Measurements from ENCODE around the gene UGT1A6.
"Not testable (repeated sequence)": the region's sequence is repeated elsewhere in the genome, so short reads cannot be mapped to it uniquely, and the experiment has no call there.

UGT1A6 gene

DNA sequence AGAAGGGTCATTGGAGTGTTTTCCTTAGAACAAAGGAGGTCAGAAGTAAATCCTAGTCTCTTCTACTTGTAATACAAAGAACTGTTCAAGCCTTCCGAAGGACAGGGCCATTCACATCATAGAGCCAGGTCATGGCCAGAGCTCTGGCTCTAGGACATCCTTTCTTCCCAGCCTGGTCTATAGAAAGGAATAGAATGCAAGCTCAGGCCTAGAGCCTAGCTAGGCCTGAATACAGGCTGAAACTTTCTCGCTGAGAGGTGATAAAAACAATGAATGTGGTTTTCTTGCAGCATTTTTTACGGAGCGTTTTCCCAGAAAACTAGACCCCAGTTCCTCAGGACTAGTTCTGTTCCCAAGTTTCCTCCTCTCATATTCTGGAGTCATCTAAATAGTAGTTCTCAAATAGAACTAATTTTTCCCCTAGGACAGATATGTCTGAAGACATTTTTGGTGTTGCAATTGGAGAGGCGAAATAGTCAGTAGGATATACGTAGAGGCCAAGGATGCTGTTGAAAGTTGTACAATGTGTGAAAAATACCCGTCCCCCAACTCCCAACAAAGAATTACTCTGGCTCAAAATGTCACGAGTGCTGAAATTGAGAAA is 6.8 kb downstream of the UGT1A6 start:
- peaks cover 11% of the 10 kb centered on the region for H3K9me3 Mint-ChIP-seq
- H3K27ac Mint-ChIP-seq = peak overlapping the region in 1 of 3 experiments; percentile 27
- no peaks in the 10 kb centered on the region for H3K36me3 Mint-ChIP-seq (ENCODE audit: low read depth)
- no peaks in the 10 kb centered on the region for H3K4me1 Mint-ChIP-seq
- H3K27me3 Mint-ChIP-seq (ENCODE audit: low read depth) = no peaks in the 10 kb centered on the region
- no peak overlapping the region for H3K4me3 Mint-ChIP-seq
- TF ChIP-seq, protein P1, sequence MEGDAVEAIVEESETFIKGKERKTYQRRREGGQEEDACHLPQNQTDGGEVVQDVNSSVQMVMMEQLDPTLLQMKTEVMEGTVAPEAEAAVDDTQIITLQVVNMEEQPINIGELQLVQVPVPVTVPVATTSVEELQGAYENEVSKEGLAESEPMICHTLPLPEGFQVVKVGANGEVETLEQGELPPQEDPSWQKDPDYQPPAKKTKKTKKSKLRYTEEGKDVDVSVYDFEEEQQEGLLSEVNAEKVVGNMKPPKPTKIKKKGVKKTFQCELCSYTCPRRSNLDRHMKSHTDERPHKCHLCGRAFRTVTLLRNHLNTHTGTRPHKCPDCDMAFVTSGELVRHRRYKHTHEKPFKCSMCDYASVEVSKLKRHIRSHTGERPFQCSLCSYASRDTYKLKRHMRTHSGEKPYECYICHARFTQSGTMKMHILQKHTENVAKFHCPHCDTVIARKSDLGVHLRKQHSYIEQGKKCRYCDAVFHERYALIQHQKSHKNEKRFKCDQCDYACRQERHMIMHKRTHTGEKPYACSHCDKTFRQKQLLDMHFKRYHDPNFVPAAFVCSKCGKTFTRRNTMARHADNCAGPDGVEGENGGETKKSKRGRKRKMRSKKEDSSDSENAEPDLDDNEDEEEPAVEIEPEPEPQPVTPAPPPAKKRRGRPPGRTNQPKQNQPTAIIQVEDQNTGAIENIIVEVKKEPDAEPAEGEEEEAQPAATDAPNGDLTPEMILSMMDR (IDR thresholded peaks at IDR 0.05; ENCODE audit: unreplicated experiment in 3 of 3) = no peak

DNA sequence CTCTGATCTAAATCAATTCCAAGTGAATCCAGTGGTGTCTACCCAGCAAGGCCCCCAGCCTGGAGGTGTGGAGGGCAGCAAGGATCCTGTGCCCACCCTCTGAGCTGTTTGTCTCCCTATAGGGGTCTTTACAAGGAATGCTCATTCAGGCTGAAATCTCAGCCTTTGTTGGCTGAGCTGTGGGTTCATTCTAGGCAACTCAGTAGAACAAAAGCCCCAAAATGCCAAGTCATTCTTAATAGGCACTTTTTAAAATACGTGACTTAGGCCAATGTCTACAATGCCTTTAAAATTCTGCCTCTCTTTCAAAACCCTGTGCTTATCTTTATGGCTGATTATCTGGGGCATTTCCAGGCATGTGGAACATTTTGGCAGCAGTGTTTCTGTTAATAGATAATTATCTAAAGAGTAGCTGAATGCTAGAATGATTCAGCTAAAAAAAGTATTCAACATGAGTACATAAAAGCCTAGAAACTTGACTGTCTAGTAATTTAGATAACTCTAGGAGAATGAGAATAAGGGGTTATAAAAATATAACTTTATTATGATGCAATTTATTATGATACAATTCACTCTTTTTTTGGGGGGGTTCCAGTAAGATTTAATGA is 7.4 kb downstream of the UGT1A6 start:
- no peaks in the 10 kb centered on the region for H3K4me1 Mint-ChIP-seq
- H3K4me3 Mint-ChIP-seq = no peak overlapping the region
- H3K9me3 Mint-ChIP-seq = peaks cover 11% of the 10 kb centered on the region
- TF ChIP-seq, protein P1 (IDR thresholded peaks at IDR 0.05; ENCODE audit: unreplicated experiment in 3 of 3) = no peak
- peak overlapping the region in 1 of 3 experiments; percentile 27 for H3K27ac Mint-ChIP-seq
- H3K27me3 Mint-ChIP-seq (ENCODE audit: low read depth) = no peaks in the 10 kb centered on the region
- H3K36me3 Mint-ChIP-seq (ENCODE audit: low read depth) = no peaks in the 10 kb centered on the region

DNA sequence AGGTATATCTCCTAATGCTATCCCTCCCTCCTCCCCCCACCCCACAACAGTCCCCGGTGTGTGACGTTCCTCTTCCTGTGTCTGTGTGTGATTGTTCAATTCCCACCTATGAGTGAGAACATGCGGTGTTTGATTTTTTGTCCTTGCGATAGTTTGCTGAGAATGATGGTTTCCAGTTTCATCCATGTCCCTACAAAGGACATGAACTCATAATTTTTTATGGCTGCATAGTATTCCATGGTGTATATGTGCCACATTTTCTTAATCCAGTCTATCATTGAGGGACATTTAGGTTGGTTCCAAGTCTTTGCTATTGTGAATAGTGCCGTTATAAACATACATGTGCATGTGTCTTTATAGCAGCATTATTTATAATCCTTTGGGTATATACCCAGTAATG is 8.2 kb downstream of the UGT1A6 start:
- H3K27ac Mint-ChIP-seq; H3K36me3 Mint-ChIP-seq (ENCODE audit: low read depth); H3K27me3 Mint-ChIP-seq (ENCODE audit: low read depth); H3K4me1 Mint-ChIP-seq; H3K4me3 Mint-ChIP-seq: not testable (repeated sequence)
- H3K9me3 Mint-ChIP-seq = peaks cover 11% of the 10 kb centered on the region

DNA sequence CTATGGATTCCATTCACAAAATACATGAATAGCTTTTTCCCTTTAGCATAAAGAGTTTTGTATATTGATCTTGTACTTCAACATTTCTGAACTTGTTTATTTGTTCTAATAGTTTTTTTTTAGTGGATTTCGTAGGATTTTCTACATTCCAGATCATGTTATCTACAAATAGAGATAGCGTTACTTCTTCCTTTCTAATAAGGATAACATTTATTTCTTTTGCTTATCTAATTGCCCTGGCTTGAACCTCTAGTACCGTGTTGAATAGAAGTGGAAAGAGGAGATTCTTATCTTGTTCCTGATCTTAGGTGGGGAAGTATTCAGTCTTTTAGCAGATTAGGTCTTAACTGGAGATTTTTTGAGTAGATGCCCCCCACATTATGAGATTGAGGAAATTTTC is 9.5 kb downstream of the UGT1A6 start:
- Mint-ChIP-seq H3K27me3 (ENCODE audit: low read depth) (no peaks in the 10 kb centered on the region), H3K36me3 (ENCODE audit: low read depth) (no peaks in the 10 kb centered on the region), H3K27ac (no peak overlapping the region), H3K4me3 (no peak overlapping the region), H3K4me1 (no peaks in the 10 kb centered on the region), H3K9me3 (peaks cover 11% of the 10 kb centered on the region)
- TF ChIP-seq, protein P1 (IDR thresholded peaks at IDR 0.05; ENCODE audit: unreplicated experiment in 3 of 3) = no peak

DNA sequence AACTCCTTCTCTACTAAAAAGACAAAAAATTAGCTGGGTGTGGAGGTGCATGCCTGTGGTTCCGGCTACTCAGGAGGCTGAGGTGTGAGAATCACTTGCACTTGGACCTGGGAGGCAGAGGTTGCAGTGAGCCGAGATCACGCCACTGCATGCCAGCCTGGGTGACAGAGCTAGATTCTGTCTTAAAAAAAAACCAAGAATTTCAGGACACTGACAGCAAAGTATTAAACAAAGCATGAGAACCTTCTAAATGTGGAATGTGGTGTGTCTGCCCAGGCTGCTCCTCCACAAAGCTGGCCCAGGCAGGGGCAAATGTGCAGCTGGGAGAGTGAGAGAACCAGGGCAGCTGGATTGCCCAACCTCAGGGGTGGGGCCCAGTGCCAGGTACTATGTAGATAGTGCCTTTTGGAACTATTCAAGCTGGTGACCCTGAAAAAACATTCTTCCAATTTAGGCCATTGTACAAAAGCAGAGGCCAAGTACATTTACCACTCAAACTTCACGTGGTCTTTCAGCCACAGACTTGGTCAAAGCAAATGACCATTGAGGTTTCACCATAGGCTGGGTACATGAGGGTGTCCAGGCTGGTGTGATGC is 13.3 kb downstream of the UGT1A6 start:
- no peaks in the 10 kb centered on the region for H3K36me3 Mint-ChIP-seq (ENCODE audit: low read depth)
- H3K9me3 Mint-ChIP-seq = peaks cover 11% of the 10 kb centered on the region

DNA sequence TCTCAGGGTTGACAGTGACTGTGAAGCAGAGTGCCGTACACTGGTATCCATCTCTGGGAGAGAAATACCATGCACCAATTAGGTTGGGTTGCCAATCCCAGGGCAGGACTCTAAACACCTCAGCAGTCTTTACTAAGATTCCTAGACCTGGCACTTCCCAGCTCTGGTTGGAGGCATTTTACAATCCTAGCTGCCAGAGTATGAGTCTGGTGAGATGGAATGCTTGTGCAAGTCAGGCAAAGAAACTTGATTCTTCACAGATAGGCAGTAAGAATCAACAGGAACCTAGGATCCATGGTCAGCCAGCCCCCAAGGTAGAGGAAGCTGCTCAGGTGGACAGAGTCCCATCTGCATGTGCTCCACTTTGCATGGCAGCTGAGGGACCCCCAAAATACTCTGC is 14.0 kb downstream of the UGT1A6 start:
- Mint-ChIP-seq H3K27me3 (ENCODE audit: low read depth) (peaks cover 13% of the 10 kb centered on the region), H3K4me3 (no peak overlapping the region), H3K27ac (no peak overlapping the region), H3K9me3 (peaks cover 11% of the 10 kb centered on the region), H3K36me3 (ENCODE audit: low read depth) (no peaks in the 10 kb centered on the region), H3K4me1 (no peaks in the 10 kb centered on the region)
- TF ChIP-seq, protein P1 (IDR thresholded peaks at IDR 0.05; ENCODE audit: unreplicated experiment in 3 of 3) = no peak

More for the DNA sequence above, 13.3 kb downstream of the UGT1A6 start:
- TF ChIP-seq, protein P1 (IDR thresholded peaks at IDR 0.05; ENCODE audit: unreplicated experiment in 3 of 3) = no peak
- Mint-ChIP-seq H3K27me3 (ENCODE audit: low read depth) (peaks cover 7% of the 10 kb centered on the region), H3K27ac (no peak overlapping the region), H3K4me1 (no peaks in the 10 kb centered on the region), H3K4me3 (no peak overlapping the region)
